Activated CD4-positive, alpha-beta T cell treated with anti-CD3 and anti-CD28 coated beads, Interleukin-2, Interleukin-4, amounts not matched to agents 100 ng/mL and 50 ng/mL, durations not matched to agents 16 hours and 8 hours (primary cell): Measurements from ENCODE around the gene DBNL.

Source experiments
- DNase-seq: peaks from one replicate; pipeline ENCODE4 v3.0.0-alpha.2; 2020; ENCODE audit warnings: low spot score

DBNL gene

GRCh38 chr7:44100458-44101302 is 56.2 kb downstream of the DBNL start:
- DNase-seq, result no peak

DNA sequence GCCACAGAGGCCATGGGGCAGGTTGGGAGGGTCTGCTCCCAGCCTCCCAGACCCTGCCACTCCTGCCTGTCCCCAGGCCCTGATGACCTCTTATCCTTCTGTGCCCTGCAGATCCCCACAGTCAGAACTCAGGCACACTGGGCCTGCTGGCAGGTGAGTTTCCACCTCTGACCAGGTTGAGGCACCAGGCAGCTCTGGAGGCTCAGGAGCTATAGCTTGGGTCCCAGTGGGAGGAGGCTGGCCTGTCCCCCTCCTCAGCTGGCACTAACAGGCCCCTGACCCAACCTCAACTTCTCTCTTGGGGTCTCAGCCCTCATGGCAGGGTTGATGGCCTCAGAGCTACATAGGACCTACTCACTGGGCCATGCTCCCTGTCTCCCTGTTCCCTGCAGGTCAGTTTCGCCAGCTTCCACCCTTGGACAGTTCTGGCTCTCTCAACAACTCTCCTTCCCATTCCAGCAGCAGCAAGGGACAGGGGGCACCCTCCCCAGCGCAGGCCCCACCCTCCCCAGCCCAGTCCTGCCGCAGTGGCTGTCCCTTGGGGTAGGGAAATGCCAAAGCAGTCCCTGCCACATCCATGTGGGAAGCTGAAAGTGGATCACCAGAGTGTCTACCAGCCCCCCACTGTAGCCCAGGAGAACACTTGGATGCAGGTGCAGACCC is 56.9 kb downstream of the DBNL start:
- no peak for DNase-seq

- no peak for DNase-seq
Measured at GRCh38 chr7:44101966-44102845, 57.7 kb downstream of the DBNL start.

- DNase-seq, result no peak
Measured at GRCh38 chr7:44102846-44103565, 58.5 kb downstream of the DBNL start.

- DNase-seq, result no peak
Measured at GRCh38 chr7:44103566-44103922, 59.0 kb downstream of the DBNL start.

GRCh38 chr7:44103923-44104859 is 59.7 kb downstream of the DBNL start, which contains the start of gene AEBP1:
Gene AEBP1, plus strand, starts transcription at chr7:44104345. Its CDS starts 321 bp downstream, at chr7:44104666.
- DNase-seq, result no peak

DNA sequence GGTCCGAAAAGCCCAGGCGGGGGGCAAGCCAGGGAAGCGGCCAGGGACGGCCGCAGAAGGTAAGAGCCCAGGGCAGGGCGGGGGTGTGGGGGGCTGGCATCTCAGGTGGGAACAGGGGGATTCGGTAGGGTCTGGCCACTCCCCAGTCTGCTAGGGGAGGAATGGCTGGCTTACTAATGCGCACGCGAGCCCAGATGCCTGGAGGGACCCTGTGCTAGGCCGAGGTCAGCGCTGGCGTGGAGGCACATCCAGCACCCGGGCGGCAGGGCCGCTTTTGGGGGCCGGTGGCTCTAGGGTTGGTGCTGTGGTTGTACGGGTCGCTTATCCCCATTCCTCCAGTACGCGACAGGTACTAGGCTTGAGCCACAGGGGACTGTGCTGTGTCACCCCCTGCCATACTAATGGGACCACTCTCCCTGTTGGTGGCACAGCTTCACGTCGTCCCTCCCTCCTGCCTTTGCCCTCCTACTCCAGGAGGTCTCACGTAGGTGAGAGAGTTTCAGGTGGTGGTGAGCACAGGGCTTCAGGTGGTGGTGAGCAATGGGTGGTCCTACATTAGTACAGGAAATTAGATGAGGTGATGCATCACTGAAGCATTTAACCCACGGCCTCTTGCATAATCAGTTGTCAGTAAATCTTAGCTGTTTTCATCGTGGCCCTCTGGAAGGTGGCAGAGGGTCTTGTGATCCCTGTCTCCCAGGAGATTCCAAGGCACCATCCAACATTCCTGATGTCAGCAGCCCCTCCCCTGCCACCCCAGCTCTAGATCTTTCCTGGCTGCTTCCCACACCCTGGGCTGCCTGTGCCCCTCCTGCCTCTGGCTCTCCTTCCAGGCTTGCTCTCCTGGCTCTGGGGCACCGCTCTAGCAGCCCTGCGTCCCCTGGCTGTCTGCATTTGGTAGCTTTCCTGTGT is 60.6 kb downstream of the DBNL start:
- DNase-seq, result no peak

DNA sequence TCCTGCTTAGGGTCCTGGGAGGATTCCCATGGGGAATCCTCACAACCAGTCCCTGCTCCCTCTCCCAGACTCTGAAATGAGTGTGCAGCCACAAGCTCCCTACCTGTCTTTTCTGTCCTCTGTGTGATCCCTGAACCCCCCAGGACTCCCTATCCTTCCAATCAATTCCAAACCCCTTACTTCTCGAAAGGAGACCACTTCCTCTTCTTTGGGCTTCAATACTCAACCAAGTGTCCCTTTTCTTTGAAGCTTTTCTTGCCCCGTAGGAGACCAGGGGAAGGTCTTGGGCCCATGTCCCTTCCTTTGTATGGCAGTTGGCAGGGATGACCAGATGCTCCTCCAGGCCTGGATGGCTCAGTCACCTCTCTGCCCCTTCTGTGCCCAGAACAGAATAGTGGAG is 61.3 kb downstream of the DBNL start:
- no peak for DNase-seq

GRCh38 chr7:44106311-44107065 is 62.0 kb downstream of the DBNL start:
- no peak for DNase-seq

GRCh38 chr7:44107116-44107960 is 62.8 kb downstream of the DBNL start:
- DNase-seq, result no peak

DNA sequence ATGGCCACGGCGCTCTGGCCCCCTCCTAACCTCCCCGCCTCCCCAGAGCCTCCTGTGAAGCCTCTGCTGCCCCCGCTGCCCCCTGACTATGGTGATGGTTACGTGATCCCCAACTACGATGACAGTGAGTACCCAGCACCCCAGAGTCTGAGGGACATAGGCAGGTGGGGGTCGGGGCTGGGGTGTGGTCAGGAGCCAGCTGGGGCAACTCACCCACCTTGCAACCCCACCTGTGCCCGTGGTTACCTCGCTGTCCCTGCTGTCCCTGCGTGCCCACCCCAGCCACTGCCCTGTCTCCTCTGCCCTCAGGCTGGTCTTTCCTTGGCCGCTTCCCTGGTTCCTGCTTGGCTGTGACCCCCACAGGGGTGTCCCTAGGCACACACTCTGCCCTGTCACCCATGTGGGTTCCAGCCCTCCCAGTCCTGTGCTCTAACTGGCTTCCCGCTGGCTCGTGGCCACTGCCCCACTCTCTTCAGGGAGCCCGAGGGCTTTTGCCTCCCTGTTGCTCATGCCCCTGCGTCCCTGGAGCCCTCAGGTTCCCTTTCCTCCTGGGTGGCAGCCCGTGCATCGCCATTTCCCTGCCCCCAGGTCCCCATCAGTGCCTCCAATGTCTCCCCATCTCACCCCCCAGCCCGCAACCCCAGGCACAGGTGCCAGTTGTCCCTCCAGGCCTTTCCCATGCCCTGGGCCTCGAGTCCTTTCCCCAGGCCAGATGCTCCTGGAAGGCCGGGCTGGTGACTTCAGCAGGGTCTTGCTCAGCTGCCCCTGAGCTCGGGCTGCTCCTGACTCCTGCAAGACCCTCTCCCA is 63.7 kb downstream of the DBNL start:
- no peak for DNase-seq

GRCh38 chr7:44108768-44109750 is 64.6 kb downstream of the DBNL start:
- no peak for DNase-seq

DNA sequence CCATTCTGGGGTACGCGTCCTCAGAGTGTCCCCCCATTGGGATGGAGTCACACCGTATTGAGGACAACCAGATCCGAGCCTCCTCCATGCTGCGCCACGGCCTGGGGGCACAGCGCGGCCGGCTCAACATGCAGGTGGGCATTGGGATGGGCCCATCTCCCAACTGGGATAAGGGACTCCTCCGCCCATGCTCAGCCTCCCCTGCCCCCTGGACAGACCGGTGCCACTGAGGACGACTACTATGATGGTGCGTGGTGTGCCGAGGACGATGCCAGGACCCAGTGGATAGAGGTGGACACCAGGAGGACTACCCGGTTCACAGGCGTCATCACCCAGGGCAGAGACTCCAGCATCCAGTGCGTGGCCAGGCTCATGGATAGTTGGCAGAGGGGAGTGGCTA is 65.5 kb downstream of the DBNL start:
- no peak for DNase-seq

DNA sequence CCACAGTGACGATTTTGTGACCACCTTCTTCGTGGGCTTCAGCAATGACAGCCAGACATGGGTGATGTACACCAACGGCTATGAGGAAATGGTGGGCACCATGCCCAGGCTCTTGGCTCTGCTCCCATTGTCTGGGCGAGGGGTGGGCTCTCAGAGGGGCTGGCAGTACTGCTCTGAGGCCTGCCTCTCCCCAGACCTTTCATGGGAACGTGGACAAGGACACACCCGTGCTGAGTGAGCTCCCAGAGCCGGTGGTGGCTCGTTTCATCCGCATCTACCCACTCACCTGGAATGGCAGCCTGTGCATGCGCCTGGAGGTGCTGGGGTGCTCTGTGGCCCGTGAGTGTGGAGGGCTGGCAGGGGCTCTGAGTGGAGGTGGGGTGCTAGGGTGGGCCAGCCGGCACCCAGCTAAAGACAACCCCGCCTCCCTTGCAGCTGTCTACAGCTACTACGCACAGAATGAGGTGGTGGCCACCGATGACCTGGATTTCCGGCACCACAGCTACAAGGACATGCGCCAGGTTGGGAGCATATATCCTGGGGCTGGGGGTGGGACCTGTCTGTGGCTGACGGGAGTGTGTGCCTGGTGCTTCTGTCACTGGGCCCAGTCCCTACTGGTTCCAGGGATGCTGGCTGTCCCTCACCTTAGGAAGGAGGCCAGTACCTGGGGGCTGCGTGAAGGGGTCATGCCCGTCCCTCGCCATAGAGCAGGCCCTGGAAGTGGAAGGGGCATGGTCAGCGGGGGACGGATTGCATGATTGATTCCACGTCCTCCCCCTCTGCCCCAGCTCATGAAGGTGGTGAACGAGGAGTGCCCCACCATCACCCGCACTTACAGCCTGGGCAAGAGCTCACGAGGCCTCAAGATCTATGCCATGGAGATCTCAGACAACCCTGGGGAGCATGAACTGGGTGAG is 66.5 kb downstream of the DBNL start:
- no peak for DNase-seq
